Nucleus accumbens (tissue), 56 donors: ENCODE data around the gene KRT83.
"Not testable (repeated sequence)": the region's sequence is repeated elsewhere in the genome, so short reads cannot be mapped to it uniquely, and the experiment has no call there.

ENCODE experiments used
- DNase-seq, 56 donors: peaks; one replicate each; lab custom pipeline; 2025; lab: John Stamatoyannopoulos, UW

Gene KRT83

GRCh38 chr12:52354200-52354599 lies 33.0 kb upstream of the KRT83 start:
- DNase-seq: no peak

- DNase-seq: no peak
Observed at GRCh38 chr12:52353766-52354165, 32.6 kb upstream of the KRT83 start.

- no peak for DNase-seq
Observed at GRCh38 chr12:52352951-52353350, 31.8 kb upstream of the KRT83 start.

GRCh38 chr12:52351196-52352059 lies 30.2 kb upstream of the KRT83 start:
- peak in 38 of 56 donors; percentile 3 to 88 (median 36) for DNase-seq

GRCh38 chr12:52350786-52351185 lies 29.6 kb upstream of the KRT83 start:
- DNase-seq: no peak

- DNase-seq: no peak
Observed at GRCh38 chr12:52350021-52350620, 28.9 kb upstream of the KRT83 start.

- no peak for DNase-seq
Observed at GRCh38 chr12:52349196-52349595, 28.0 kb upstream of the KRT83 start.

GRCh38 chr12:52347551-52348510 lies 26.6 kb upstream of the KRT83 start:
- no peak for DNase-seq

- DNase-seq: no peak
Observed at GRCh38 chr12:52347016-52347415, 25.8 kb upstream of the KRT83 start.

- peak in 25 of 56 donors; percentile 3 to 63 (median 31) for DNase-seq
Observed at GRCh38 chr12:52346593-52346992, 25.4 kb upstream of the KRT83 start.

- DNase-seq: not testable (repeated sequence)
Observed at GRCh38 chr12:52345041-52345440, 23.8 kb upstream of the KRT83 start.

GRCh38 chr12:52344111-52344510 lies 22.9 kb upstream of the KRT83 start:
- DNase-seq: no peak

GRCh38 chr12:52343550-52343949 lies 22.4 kb upstream of the KRT83 start:
- DNase-seq: no peak

- DNase-seq: no peak
Observed at GRCh38 chr12:52342781-52343490, 21.7 kb upstream of the KRT83 start.

GRCh38 chr12:52341066-52341580 lies 19.9 kb upstream of the KRT83 start:
- DNase-seq: no peak

GRCh38 chr12:52338241-52338960 lies 17.2 kb upstream of the KRT83 start:
- no peak for DNase-seq

GRCh38 chr12:52337054-52337453 lies 15.9 kb upstream of the KRT83 start:
- DNase-seq: no peak

- DNase-seq: no peak
Observed at GRCh38 chr12:52336641-52337040, 15.4 kb upstream of the KRT83 start.

- no peak for DNase-seq
Observed at GRCh38 chr12:52335598-52336262, 14.5 kb upstream of the KRT83 start.
